HepG2 (cell line): ENCODE results near the gene PIM3. TPM values are rescaled to one million over a fixed set of nuclear protein-coding genes. Genes with fewer than 3 reads are reported as not detected.

Source experiments
- ATAC-seq: fragments of 200-7000 bp; cut with Tn5 transposase; 3 replicates; pipeline ENCODE4 v1.9.1; 2020; ENCODE audit warnings: mild to moderate bottlenecking, moderate library complexity
- BruUV-seq: library from RNA; stranded (reverse); fragments of 400-500 nt; replicated peaks from 2 replicates; lab custom pipeline; 2021; lab: Mats Ljungman, UMichigan
- CTCF ChIA-PET: fragments of 300-600 bp; formaldehyde crosslinking; extraction: SDS; loops from one replicate; lab custom pipeline; 2021; ENCODE audit warnings: low total read pairs, inconsistent platforms, low intra/inter-chr PET ratio; lab: Yijun Ruan, JAX
- POLR2A ChIA-PET: fragments of 350-600 bp; sonication (Branson Sonifier 250); formaldehyde crosslinking; loops from one replicate; lab custom pipeline; 2020; ENCODE audit warnings: antibody characterized with exemption, inconsistent platforms; lab: Yijun Ruan, JAX
- DNase-seq: peaks from one replicate; pipeline ENCODE4 v3.0.0-alpha.2; 2015; ENCODE audit warnings: low spot score
- FAIRE-seq: peaks from 3 replicates; lab custom pipeline; 2011; peaks lifted over from hg19 to GRCh38; lab: Jason Lieb, UNC
- H2AFZ ChIP-seq: one replicate; pipeline ENCODE4 v1.6.1; 2011; ENCODE audit warnings: low read length, inconsistent platforms
- H3K27ac ChIP-seq: fragments of 300-600 bp; 3 replicates; pipeline ENCODE4 v1.8.0; 2011; ENCODE audit warnings: mixed run types, mild to moderate bottlenecking, mixed read lengths, low read length, inconsistent platforms; ENCODE audit not compliant: insufficient read depth; ENCODE audit errors: extremely low read length
- H3K27me3 ChIP-seq, 2 experiments: fragments of 200-600 bp in 1 of 2; 2 replicates in 1 of 2; 3 replicates in 1 of 2; pipeline versions ENCODE4 v1.6.0 to v1.8.0; 2011; ENCODE audit warnings: low read length in 2 of 2, mild to moderate bottlenecking in 2 of 2, moderate library complexity in 2 of 2, inconsistent platforms in 1 of 2; ENCODE audit not compliant: insufficient read depth in 2 of 2, control insufficient read depth in 1 of 2
- H3K36me3 ChIP-seq, 2 experiments: fragments of 200-600 bp in 1 of 2; replicated peaks in 1 of 2; 2 replicates in 1 of 2; 3 replicates in 1 of 2; pipeline versions ENCODE4 v1.5.1 to v1.8.0; 2011; ENCODE audit warnings: low read length in 2 of 2, inconsistent platforms in 1 of 2; ENCODE audit not compliant: insufficient read depth in 2 of 2, control insufficient read depth in 1 of 2
- H3K4me1 ChIP-seq: 2 replicates; pipeline ENCODE4 v1.5.1; 2012; ENCODE audit warnings: low read length, inconsistent platforms; ENCODE audit not compliant: insufficient read depth
- H3K4me2 ChIP-seq: 2 replicates; pipeline ENCODE4 v1.6.0; 2011; ENCODE audit warnings: low read depth, low read length, inconsistent platforms
- H3K4me3 ChIP-seq, 3 experiments: fragments of 200-600 bp in 1 of 3; sonication (generic), shearing (Covaris generic) in 1 of 3; replicated peaks in 1 of 3; 2 replicates each; pipeline ENCODE4 v1.5.1; 2011 to 2016; ENCODE audit warnings: low read length in 3 of 3, inconsistent platforms in 2 of 3, low read depth in 2 of 3, mild to moderate bottlenecking in 2 of 3, control low read depth in 1 of 3, mixed read lengths in 1 of 3; ENCODE audit not compliant: insufficient read depth in 1 of 3
- H3K79me2 ChIP-seq: one replicate; pipeline ENCODE4 v1.6.1; 2011; ENCODE audit warnings: low read length, inconsistent platforms; ENCODE audit not compliant: insufficient read depth
- H3K9ac ChIP-seq: 2 replicates; pipeline ENCODE4 v1.6.0; 2011; ENCODE audit warnings: mild to moderate bottlenecking, low read depth, low read length, inconsistent platforms; ENCODE audit not compliant: insufficient read depth
- H3K9me3 ChIP-seq: 2 replicates; pipeline ENCODE4 v1.5.1; 2012; ENCODE audit warnings: mild to moderate bottlenecking, low read length
- H4K20me1 ChIP-seq: 2 replicates; pipeline ENCODE4 v1.6.0; 2011; ENCODE audit warnings: inconsistent platforms, mild to moderate bottlenecking, low read length, moderate library complexity; ENCODE audit not compliant: insufficient read depth
- ARNT ChIP-seq: fragments of 450-650 bp; IDR thresholded peaks from 2 replicates; pipeline ENCODE4 v1.6.1; 2017
- BHLHE40 ChIP-seq: IDR thresholded peaks from 2 replicates; pipeline ENCODE4 v1.6.1; 2011; ENCODE audit warnings: low read length, improper control_type of control experiment
- CREB1 ChIP-seq, 2 experiments: fragments of 450-650 bp in 1 of 2; IDR thresholded peaks; 2 replicates each; pipeline ENCODE4 v1.6.1; 2016 to 2017; ENCODE audit warnings: control low read depth in 1 of 2, mild to moderate bottlenecking in 1 of 2, missing compliant biosample characterization in 1 of 2, missing genetic modification characterization in 1 of 2
- HMG20A ChIP-seq: IDR thresholded peaks from 2 replicates; pipeline ENCODE4 v1.6.1; 2016; ENCODE audit warnings: borderline replicate concordance
- MAFK ChIP-seq, 2 experiments: IDR thresholded peaks in 1 of 2; conservative IDR thresholded peaks in 1 of 2; 2 replicates each; pipeline ENCODE4 v1.6.1; 2011; ENCODE audit warnings: improper control_type of control experiment in 2 of 2, low read length in 2 of 2
- TBP ChIP-seq: sonication (generic); formaldehyde crosslinking; IDR thresholded peaks from 2 replicates; pipeline ENCODE4 v1.5.0; 2020; ENCODE audit warnings: missing genetic modification reagents
- ZNF225 ChIP-seq: sonication (generic); formaldehyde crosslinking; IDR thresholded peaks from 2 replicates; pipeline ENCODE4 v1.4.0; 2020; ENCODE audit warnings: mild to moderate bottlenecking, missing genetic modification reagents
- ZNF335 ChIP-seq: sonication (generic); formaldehyde crosslinking; IDR thresholded peaks from 2 replicates; pipeline ENCODE4 v1.4.0; 2020; ENCODE audit warnings: missing genetic modification reagents
- ZNF644 ChIP-seq: IDR thresholded peaks from 2 replicates; pipeline ENCODE4 v1.6.1; 2016; ENCODE audit warnings: low read depth
- WGBS: methylation state at CpG from one replicate; pipeline ENCODE4 v1.1.6; 2017; ENCODE audit warnings: low lambda C conversion rate; 5-methylcytosine and 5-hydroxymethylcytosine counted together
- in situ Hi-C: cut with HindIII; loops from 2 replicates; pipeline ENCODE4 v1.10.0; 2017; ENCODE audit warnings: low pct_unique_long_range_greater_than_20kb; ENCODE audit not compliant: extremely low pct_ligation_motif_present
- intact Hi-C: fragments of 100-400 bp; cut with micrococcal nuclease; formaldehyde crosslinking; loops from one replicate; pipeline ENCODE4 v1.10.0; 2022; ENCODE audit not compliant: unreplicated experiment
- polyA plus RNA-seq, 8 experiments: library from polyadenylated mRNA; depleted of rRNA in 3 of 8; stranded (reverse) in 7 of 8; unstranded in 1 of 8; fragments of >200 nt; fragmentation: Illumina TruSeq in 4 of 8; extraction: Trizol in 4 of 8; gene quantifications; 2 replicates each; pipeline versions ENCODE4 v1.2.1 to v1.2.3, GENCODE V29; 2011 to 2016; ENCODE audit warnings: low read depth in 4 of 8, missing spikeins in 1 of 8, mixed read lengths in 1 of 8; ENCODE audit not compliant: insufficient read depth in 1 of 8
- total RNA-seq, 5 experiments: library from RNA; depleted of rRNA; stranded (reverse); fragments of >200 nt; fragmentation: Illumina TruSeq; extraction: Trizol; gene quantifications; 2 replicates each; pipeline ENCODE4 v1.2.3, GENCODE V29; 2016; ENCODE audit warnings: low read depth in 1 of 5
- TF ChIP-seq, protein P1 (sequence below): fragments of 450-650 bp; IDR thresholded peaks from 2 replicates; pipeline ENCODE4 v1.6.1; 2017; ENCODE audit warnings: mild to moderate bottlenecking
- TF ChIP-seq, protein P2 (sequence below): sonication (generic); formaldehyde crosslinking; IDR thresholded peaks from 2 replicates; pipeline ENCODE4 v1.5.0; 2020; ENCODE audit warnings: missing genetic modification reagents
- TF ChIP-seq, protein P3 (sequence below): IDR thresholded peaks from 2 replicates; pipeline ENCODE4 v1.6.1; 2016; ENCODE audit warnings: missing compliant biosample characterization, missing genetic modification reagents, borderline replicate concordance

The PIM3 gene
- total and polyA plus RNA-seq, 2 of the 13 experiments (the other 11 are each of a cell fraction or from before 2014, with no cell fraction given), result 21.6 to 31.2 TPM

DNA sequence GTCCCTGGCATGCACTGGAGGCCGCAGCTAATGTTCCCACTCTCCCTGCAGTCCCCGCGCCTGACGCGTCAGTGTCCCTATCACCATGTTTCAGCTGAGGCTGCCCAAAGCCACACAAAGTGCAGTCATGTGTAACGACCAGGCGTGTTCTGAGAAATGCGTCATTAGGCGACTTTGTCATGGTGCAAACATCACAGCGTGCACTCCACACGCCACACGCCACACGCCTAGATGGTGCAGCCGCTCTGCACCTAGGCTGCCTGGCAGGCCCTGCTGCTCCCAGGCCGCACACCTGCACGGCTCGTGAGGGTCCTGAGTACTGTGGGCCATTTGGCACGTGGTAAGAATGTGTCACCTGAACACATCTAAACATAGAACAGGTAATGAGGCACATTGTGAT, 39.7 kb upstream of the PIM3 start:
- ATAC-seq (no peak), DNase-seq (no peak), FAIRE-seq (no peak)
- in situ Hi-C loops, result loop anchor here (5.0 kb wide), 1 partner anchor 154 kb away; no protein-coding TSS in a partner anchor
- H4K20me1 ChIP-seq, result no peaks in the 10 kb centered on the region
- intact Hi-C loops, result no loop called here
- H3K27ac ChIP-seq, result no peak overlapping the region
- no peaks in the 10 kb centered on the region for H3K27me3 ChIP-seq
- H3K4me2 ChIP-seq, result no peak overlapping the region
- CTCF ChIA-PET, result no interaction called here
- H3K4me3 ChIP-seq, result no peak overlapping the region
- H3K36me3 ChIP-seq, result peaks cover 0 to 10% of the 10 kb centered on the region in 2 experiments; a peak in 3 of 5 replicates
- POLR2A ChIA-PET, result no interaction called here
- H3K9me3 ChIP-seq, result no peaks in the 10 kb centered on the region
- peaks cover 26% of the 10 kb centered on the region for H3K4me1 ChIP-seq
- TF ChIP-seq BHLHE40, result no peak
- peak; percentile 51 for TF ChIP-seq CREB1 (IDR thresholded peaks at IDR 0.05)
- no peak for TF ChIP-seq CREB1 (CRISPR knock-in tag; IDR thresholded peaks at IDR 0.05)
- H3K79me2 ChIP-seq, result peaks cover 10% of the 10 kb centered on the region
- BruUV-seq, result no TSS peak
- WGBS, result over 99% methylated on average over 10 of the region's 18 CpGs
- H3K9ac ChIP-seq, result no peak overlapping the region
- H2AFZ ChIP-seq, result no peak overlapping the region

DNA sequence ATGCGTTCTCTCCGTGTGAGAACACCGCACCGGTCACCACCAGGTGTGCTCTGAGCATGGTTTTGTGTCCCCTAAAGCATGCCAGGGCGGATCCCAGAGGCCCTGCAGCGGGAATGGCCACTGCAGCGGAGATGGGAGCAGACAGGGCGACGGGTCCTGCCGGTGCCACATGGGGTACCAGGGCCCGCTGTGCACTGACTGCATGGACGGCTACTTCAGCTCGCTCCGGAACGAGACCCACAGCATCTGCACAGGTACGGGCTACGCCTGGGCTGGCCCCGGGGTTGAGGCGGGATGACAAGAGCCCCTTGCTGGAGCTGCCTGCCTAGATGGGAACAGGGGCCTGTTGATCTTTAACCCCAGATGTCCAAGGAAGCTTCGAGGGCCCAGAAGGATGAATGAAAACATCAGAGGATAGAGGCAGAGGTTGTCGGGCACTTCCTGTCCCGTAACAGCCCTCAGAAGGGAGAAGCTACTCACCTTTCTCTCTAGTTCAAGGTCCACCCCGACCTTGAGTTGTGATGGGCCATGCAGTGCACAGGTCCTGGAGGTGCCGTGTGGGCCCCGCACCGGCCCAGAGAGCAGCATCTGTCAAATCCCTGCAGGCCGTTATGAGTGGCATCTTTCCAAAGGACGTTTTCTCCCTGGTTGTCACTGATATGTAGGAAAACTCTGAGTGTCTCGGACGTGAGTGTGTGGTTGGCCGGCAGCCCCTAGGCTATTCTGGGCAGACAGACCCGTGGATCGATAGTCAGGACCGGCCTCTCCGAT, 38.9 kb upstream of the PIM3 start:
- H3K79me2 ChIP-seq, result peaks cover 9% of the 10 kb centered on the region
- intact Hi-C loops (no loop called here), in situ Hi-C loops (loop anchor here (5.0 kb wide), 1 partner anchor 154 kb away; no protein-coding TSS in a partner anchor)
- no TSS peak for BruUV-seq
- DNase-seq, result no peak
- no peak overlapping the region for H3K27ac ChIP-seq
- H3K4me3 ChIP-seq, result no peak overlapping the region
- peaks cover 25% of the 10 kb centered on the region for H3K4me1 ChIP-seq
- H3K9ac ChIP-seq, result no peak overlapping the region
- H2AFZ ChIP-seq, result no peak overlapping the region
- ChIA-PET POLR2A (no interaction called here), CTCF (no interaction called here)
- H3K27me3 ChIP-seq, result no peaks in the 10 kb centered on the region
- 91% methylated on average over 21 of the region's 35 CpGs for WGBS
- no peak overlapping the region for H3K4me2 ChIP-seq
- H3K9me3 ChIP-seq, result no peaks in the 10 kb centered on the region
- FAIRE-seq, result no peak
- no peak for ATAC-seq
- no peaks in the 10 kb centered on the region for H4K20me1 ChIP-seq
- peaks cover 0 to 10% of the 10 kb centered on the region in 2 experiments; a peak in 3 of 5 replicates for H3K36me3 ChIP-seq
- TF ChIP-seq TBP (no peak), ZNF335 (no peak), HMG20A (no peak), MAFK (conservative IDR thresholded peaks at IDR 0.05 in 1 of 2, IDR thresholded peaks at IDR 0.05 in 1 of 2; ENCODE audit: low read length in 2 of 2) (no peak), ZNF644 (CRISPR knock-in tag) (no peak), ZNF225 (CRISPR knock-in tag) (no peak), ARNT (no peak)
- TF ChIP-seq, protein P1, sequence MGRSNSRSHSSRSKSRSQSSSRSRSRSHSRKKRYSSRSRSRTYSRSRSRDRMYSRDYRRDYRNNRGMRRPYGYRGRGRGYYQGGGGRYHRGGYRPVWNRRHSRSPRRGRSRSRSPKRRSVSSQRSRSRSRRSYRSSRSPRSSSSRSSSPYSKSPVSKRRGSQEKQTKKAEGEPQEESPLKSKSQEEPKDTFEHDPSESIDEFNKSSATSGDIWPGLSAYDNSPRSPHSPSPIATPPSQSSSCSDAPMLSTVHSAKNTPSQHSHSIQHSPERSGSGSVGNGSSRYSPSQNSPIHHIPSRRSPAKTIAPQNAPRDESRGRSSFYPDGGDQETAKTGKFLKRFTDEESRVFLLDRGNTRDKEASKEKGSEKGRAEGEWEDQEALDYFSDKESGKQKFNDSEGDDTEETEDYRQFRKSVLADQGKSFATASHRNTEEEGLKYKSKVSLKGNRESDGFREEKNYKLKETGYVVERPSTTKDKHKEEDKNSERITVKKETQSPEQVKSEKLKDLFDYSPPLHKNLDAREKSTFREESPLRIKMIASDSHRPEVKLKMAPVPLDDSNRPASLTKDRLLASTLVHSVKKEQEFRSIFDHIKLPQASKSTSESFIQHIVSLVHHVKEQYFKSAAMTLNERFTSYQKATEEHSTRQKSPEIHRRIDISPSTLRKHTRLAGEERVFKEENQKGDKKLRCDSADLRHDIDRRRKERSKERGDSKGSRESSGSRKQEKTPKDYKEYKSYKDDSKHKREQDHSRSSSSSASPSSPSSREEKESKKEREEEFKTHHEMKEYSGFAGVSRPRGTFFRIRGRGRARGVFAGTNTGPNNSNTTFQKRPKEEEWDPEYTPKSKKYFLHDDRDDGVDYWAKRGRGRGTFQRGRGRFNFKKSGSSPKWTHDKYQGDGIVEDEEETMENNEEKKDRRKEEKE, result no peak
- TF ChIP-seq, protein P2, sequence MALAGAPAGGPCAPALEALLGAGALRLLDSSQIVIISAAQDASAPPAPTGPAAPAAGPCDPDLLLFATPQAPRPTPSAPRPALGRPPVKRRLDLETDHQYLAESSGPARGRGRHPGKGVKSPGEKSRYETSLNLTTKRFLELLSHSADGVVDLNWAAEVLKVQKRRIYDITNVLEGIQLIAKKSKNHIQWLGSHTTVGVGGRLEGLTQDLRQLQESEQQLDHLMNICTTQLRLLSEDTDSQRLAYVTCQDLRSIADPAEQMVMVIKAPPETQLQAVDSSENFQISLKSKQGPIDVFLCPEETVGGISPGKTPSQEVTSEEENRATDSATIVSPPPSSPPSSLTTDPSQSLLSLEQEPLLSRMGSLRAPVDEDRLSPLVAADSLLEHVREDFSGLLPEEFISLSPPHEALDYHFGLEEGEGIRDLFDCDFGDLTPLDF, result no peak
- TF ChIP-seq, protein P3, sequence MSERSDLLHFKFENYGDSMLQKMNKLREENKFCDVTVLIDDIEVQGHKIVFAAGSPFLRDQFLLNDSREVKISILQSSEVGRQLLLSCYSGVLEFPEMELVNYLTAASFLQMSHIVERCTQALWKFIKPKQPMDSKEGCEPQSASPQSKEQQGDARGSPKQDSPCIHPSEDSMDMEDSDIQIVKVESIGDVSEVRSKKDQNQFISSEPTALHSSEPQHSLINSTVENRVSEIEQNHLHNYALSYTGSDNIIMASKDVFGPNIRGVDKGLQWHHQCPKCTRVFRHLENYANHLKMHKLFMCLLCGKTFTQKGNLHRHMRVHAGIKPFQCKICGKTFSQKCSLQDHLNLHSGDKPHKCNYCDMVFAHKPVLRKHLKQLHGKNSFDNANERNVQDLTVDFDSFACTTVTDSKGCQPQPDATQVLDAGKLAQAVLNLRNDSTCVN (CRISPR knock-in tag), result no peak
